ENCODE data around the gene PANK2.

DNA sequence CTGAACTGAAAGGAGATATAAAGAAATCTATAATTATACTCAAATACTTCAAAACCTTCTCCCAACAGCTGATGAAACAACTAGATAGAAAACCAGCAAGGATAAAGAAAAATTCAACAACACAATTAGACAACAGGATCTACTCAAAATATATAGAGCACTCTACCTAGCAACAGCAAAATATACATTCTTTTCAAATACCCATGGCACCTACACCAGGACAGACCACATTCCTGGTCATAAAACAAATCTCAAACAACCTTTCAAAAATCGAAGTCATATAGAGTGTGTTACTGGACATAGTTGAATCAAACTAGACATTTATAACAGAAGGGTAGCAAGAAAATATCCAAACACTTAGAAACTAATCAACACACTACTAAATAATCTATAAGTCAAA, 83.0 kb downstream of the PANK2 start:
- TF ChIP-seq, protein P1, sequence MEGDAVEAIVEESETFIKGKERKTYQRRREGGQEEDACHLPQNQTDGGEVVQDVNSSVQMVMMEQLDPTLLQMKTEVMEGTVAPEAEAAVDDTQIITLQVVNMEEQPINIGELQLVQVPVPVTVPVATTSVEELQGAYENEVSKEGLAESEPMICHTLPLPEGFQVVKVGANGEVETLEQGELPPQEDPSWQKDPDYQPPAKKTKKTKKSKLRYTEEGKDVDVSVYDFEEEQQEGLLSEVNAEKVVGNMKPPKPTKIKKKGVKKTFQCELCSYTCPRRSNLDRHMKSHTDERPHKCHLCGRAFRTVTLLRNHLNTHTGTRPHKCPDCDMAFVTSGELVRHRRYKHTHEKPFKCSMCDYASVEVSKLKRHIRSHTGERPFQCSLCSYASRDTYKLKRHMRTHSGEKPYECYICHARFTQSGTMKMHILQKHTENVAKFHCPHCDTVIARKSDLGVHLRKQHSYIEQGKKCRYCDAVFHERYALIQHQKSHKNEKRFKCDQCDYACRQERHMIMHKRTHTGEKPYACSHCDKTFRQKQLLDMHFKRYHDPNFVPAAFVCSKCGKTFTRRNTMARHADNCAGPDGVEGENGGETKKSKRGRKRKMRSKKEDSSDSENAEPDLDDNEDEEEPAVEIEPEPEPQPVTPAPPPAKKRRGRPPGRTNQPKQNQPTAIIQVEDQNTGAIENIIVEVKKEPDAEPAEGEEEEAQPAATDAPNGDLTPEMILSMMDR (IDR thresholded peaks at IDR 0.05; ENCODE audit: insufficient read depth, low read depth, low read length): no peak
- TF ChIP-seq EZH2 (IDR thresholded peaks at IDR 0.05; ENCODE audit: insufficient read depth, low read length): no peak
